ENCODE measurements around the gene LBX1.
A peak's percentile ranks its signal among the peaks of the same experiment; 100 is the strongest.

Gene LBX1

DNA sequence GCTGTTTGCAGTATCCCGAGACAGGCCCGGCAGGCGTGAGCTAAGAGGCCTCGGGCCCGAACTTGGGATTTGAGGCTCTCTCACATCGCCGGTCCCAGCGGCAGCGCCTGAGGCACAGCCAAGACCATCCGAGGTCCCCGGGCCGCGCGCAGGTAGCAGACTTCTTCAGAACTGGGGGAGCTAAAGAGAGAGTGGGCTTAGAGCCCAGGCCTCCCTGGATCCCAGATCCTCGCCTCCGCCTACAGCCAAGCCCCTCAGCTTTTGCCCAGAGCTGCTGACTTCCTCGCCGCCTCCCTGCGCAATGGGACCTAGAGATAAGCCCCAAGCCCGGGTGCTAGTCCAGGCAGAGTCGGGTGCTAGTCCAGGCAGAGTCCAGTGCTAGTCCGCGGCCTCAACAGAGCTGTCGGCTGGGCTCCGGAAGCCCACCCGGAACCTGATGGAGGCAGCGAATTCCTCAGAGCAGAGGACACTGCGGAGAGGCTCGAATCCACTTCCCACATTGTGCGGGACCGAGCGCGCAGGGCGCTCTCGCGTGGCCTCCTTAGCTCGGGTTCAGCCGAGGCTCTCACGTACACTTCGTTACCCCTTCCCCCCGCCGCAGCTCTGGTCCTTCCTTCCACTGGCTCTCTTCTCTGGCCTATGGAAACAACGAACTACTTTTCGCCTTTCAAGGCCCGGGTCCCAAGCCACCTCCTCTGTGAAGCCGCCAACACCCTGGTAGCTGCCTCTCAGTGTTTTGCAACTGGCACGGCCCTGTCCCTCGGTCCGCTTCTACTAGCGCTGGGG lies 5.8 kb downstream of the LBX1 start:
- CTCF ChIA-PET = interaction anchor here (0.5 to 3.2 kb wide), 3 partner anchors 10 to 225 kb away, joined by 3 to 23 read pairs (median 3); no protein-coding TSS in a partner anchor
- TF ChIP-seq, protein P1, sequence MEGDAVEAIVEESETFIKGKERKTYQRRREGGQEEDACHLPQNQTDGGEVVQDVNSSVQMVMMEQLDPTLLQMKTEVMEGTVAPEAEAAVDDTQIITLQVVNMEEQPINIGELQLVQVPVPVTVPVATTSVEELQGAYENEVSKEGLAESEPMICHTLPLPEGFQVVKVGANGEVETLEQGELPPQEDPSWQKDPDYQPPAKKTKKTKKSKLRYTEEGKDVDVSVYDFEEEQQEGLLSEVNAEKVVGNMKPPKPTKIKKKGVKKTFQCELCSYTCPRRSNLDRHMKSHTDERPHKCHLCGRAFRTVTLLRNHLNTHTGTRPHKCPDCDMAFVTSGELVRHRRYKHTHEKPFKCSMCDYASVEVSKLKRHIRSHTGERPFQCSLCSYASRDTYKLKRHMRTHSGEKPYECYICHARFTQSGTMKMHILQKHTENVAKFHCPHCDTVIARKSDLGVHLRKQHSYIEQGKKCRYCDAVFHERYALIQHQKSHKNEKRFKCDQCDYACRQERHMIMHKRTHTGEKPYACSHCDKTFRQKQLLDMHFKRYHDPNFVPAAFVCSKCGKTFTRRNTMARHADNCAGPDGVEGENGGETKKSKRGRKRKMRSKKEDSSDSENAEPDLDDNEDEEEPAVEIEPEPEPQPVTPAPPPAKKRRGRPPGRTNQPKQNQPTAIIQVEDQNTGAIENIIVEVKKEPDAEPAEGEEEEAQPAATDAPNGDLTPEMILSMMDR (conservative IDR thresholded peaks at IDR 0.05; ENCODE audit: low read depth) = no peak
- H3K27ac ChIP-seq = no peak overlapping the region
- DNase-seq (ENCODE audit: low spot score) = no peak
- POLR2A ChIA-PET (ENCODE audit: low non-redundant PET) = no interaction called here

DNA sequence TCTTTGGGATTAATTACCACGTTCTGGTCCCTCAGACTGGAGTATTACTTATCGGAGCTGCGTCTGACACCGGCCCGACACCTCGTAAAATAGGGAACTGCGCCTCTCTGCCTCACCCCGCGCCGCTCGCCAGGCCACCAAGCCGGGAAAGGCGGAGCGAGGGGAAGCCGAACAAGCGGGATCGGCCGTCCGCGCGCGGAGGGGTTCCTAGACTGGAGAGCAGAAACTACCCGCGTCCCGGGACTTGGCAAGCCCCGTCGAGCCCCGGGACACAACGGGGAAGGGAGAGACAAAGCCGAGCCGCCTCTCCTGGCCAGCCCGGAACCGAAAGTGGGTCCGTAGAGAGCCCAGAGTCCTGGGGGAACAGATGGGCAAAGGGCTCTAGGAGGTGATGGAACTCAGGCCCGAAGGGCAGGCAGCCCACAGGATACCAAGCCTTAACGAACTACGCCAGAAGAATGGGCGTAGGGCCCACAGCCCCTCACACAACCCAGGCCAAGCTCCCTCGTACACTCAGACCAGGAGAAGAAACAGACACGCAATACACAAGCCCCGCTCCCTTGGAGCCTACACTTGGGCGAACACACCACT lies 6.5 kb downstream of the LBX1 start:
- POLR2A ChIA-PET (ENCODE audit: low non-redundant PET) = no interaction called here
- no peak for DNase-seq (ENCODE audit: low spot score)
- CTCF ChIA-PET = interaction anchor here (3.2 kb wide), 1 partner anchor 9 kb away, joined by 23 read pairs; no protein-coding TSS in a partner anchor
- TF ChIP-seq, protein P1 (conservative IDR thresholded peaks at IDR 0.05; ENCODE audit: low read depth) = no peak
- no peak overlapping the region for H3K27ac ChIP-seq

DNA sequence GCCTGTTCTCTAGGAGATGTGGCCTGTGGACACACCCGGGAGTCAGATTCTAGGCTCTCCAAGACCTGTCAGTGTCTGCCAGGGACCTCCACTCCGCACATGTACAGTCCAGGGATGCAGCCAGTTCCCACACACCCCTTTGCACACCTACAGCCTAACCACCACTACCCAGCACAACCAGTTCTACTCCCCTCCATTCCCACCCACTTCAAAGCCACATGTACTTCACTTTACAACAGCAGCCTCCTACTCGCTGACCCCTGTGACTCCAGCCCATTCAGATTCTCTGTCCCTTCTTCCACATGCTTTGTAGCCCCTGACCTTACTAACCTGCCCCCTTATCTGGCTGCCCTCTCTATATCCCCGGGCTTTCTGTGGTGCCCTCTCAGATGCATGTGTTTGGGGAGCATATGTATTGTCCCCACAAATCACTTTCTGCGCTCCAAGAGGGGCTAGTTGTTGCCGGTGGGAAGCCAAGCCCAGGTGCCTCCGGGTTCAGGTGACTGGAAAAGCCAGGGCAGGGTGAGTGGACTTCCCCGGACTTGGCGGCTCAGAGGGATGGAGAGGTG lies 7.2 kb downstream of the LBX1 start:
- ChIA-PET CTCF (interaction anchor here (0.6 to 3.2 kb wide), 4 partner anchors 8 to 348 kb away, joined by 3 to 23 read pairs (median 4); no protein-coding TSS in a partner anchor), POLR2A (ENCODE audit: low non-redundant PET) (no interaction called here)
- H3K27ac ChIP-seq = no peak overlapping the region; the same call in 1 of the 2 replicates
- TF ChIP-seq, protein P1 (conservative IDR thresholded peaks at IDR 0.05; ENCODE audit: low read depth) = no peak
- no peak for DNase-seq (ENCODE audit: low spot score)

DNA sequence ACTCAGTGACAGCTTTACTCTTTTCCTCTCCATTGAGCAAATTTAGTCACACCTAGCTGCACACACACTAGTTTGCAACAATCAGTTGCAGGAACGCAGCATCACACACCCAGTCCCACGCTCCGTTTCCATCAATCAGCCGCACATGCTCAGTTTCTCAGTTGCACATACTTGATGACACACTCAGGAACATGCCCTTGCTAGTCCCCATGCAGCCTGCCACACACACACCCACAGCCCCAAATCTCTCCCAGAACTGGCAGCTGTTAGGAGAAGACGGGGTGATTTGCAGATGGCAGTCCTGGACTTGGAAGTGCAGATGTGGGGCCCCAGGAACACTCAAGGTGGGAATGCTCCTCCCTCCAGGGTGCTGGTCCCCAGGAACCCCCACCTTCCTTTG lies 7.7 kb downstream of the LBX1 start:
- H3K27ac ChIP-seq = no peak overlapping the region; the same call in 1 of the 2 replicates
- ChIA-PET POLR2A (ENCODE audit: low non-redundant PET) (no interaction called here), CTCF (interaction anchor here (0.5 to 3.2 kb wide), 9 partner anchors 8 to 661 kb away, joined by 3 to 23 read pairs (median 3); no protein-coding TSS in a partner anchor)
- TF ChIP-seq, protein P1 (conservative IDR thresholded peaks at IDR 0.05; ENCODE audit: low read depth) = no peak
- peak; percentile 77 for DNase-seq (ENCODE audit: low spot score)

DNA sequence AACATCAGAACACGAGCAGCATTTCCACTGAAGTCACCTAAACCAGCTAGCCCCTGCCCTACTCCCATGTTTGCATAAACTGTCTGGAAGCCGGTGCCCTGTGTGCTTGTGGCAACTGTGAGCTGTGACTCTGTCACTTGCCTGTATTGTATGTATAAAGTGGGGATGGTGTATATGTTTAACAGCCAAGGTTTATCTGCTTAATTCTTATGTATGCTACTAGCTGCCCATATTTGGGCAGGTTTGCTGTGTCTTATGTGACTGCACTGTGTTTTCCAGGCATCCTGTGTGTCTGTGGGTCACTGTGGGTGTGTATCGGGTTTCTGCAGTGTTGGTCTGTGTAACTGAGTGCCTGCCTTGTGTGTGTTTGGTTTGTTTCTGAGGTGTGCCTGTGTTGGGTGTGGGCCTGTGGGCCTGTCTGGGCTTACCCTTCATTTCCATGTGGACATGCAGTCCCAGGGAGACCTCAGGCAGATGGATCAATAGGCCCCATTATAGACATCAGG lies 9.3 kb downstream of the LBX1 start:
- POLR2A ChIA-PET (ENCODE audit: low non-redundant PET) = no interaction called here
- H3K27ac ChIP-seq = no peak overlapping the region
- CTCF ChIA-PET = interaction anchor here (0.6 to 1.3 kb wide), 3 partner anchors 16 to 247 kb away, joined by 3 read pairs; no protein-coding TSS in a partner anchor
- no peak for DNase-seq (ENCODE audit: low spot score)
- TF ChIP-seq, protein P1 (conservative IDR thresholded peaks at IDR 0.05; ENCODE audit: low read depth) = no peak
